Large intestine (tissue), 3 donors: ENCODE measurements around the gene DHPS. TPM values are rescaled to one million over a fixed set of nuclear protein-coding genes. Genes with fewer than 3 reads are reported as not detected.
"Not testable (repeated sequence)": the region's sequence is repeated elsewhere in the genome, so short reads cannot be mapped to it uniquely, and the experiment has no call there.

Source experiments
- DNase-seq, 2 donors: peaks; one replicate each; pipeline versions ENCODE4 v3.0.0 to v3.0.0-alpha.2; 2013
- H3K27ac ChIP-seq: one replicate; pipeline ENCODE4 v1.5.1; 2013; ENCODE audit warnings: low read length
- H3K27me3 ChIP-seq: 2 replicates; pipeline ENCODE4 v1.6.1; 2013; ENCODE audit warnings: low read length; ENCODE audit not compliant: control insufficient read depth, insufficient read depth
- H3K36me3 ChIP-seq: 2 replicates; pipeline ENCODE4 v1.6.1; 2013; ENCODE audit warnings: low read length; ENCODE audit not compliant: control insufficient read depth, insufficient read depth
- H3K4me1 ChIP-seq: one replicate; pipeline ENCODE4 v1.6.1; 2013; ENCODE audit warnings: low read length; ENCODE audit not compliant: control insufficient read depth, insufficient read depth
- H3K4me3 ChIP-seq: one replicate; pipeline ENCODE4 v1.5.1; 2013; ENCODE audit warnings: low read length
- H3K9me3 ChIP-seq: one replicate; pipeline ENCODE4 v1.6.1; 2013; ENCODE audit warnings: mild to moderate bottlenecking, low read depth, low read length, moderate library complexity; ENCODE audit not compliant: control insufficient read depth
- WGBS: methylation state at CpG from one replicate; pipeline ENCODE4 v1.1.5; 2013; ENCODE audit warnings: low lambda C conversion rate; ENCODE audit not compliant: insufficient coverage; 5-methylcytosine and 5-hydroxymethylcytosine counted together
- polyA plus RNA-seq: library from polyadenylated mRNA; unstranded; fragments of 120-200 nt; gene quantifications from one replicate; pipeline ENCODE4 v1.2.1, GENCODE V29; 2013

Gene DHPS
- polyA plus RNA-seq, 1 donor: 97.7 TPM

DNA sequence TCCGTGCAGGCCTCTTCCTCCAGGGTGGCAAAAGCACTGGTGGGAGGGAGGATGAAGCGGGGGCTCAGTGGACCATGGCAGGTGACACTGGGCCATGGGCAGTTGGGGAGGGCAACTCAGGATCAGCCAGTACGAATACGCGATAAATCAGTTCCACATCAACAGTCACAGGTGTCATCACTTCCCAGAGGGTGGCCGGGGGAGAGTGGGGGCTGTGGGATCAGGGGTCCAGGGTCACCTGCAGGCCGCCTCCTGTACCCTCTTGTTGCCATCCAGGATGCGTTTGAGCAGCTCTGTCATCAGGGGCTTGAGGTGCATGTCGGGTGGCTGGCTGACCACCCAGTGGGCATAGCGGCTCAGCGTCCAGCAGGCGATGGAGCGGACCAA lies 24.6 kb upstream of the DHPS start:
- WGBS: no CpG with 5 or more reads among the region's 13 CpGs
- H3K36me3 ChIP-seq: peaks cover 89% of the 10 kb centered on the region
- no peak for DNase-seq
- no peak overlapping the region for H3K4me3 ChIP-seq
- H3K27me3 ChIP-seq: no peaks in the 10 kb centered on the region
- H3K27ac ChIP-seq: no peak overlapping the region
- no peaks in the 10 kb centered on the region for H3K4me1 ChIP-seq
- H3K9me3 ChIP-seq: no peaks in the 10 kb centered on the region

DNA sequence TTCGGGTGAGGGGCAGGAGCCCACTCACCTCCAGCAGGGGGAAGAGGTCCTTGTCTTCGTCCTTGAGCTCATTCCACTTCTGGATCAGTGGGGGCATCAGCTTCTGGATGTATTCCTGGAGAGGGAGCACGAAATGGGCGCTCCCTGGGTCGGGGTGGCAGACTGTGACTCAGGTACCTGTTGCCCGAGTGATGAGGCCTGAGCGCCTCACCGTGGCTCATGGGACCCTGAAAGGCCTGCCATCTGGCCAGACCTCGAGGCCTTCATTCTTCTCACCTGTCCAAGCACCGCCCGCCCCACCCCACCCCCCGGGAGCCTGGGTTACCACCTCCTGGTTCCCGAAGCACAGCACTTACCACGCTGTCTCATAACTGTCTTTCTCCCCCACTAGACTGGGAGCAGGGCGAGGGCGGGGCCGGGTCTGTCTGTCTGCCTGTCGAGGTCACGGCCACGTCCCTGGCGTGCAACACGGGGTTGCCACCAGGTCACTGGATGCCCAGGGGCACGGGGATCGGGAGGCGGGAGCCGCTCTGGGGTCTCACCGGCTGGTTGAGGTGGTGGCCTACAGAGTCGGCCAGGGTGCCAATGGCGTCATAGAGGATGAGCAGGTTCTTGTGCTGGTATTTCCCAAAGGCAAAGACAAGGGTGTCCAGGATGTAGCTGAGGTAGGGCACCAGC lies 24.1 kb upstream of the DHPS start:
- WGBS: no CpG with 5 or more reads among the region's 29 CpGs
- no peaks in the 10 kb centered on the region for H3K4me1 ChIP-seq
- peaks cover 90% of the 10 kb centered on the region for H3K36me3 ChIP-seq
- H3K9me3 ChIP-seq: no peaks in the 10 kb centered on the region
- DNase-seq: no peak
- no peaks in the 10 kb centered on the region for H3K27me3 ChIP-seq
- H3K4me3 ChIP-seq: no peak overlapping the region
- H3K27ac ChIP-seq: no peak overlapping the region

DNA sequence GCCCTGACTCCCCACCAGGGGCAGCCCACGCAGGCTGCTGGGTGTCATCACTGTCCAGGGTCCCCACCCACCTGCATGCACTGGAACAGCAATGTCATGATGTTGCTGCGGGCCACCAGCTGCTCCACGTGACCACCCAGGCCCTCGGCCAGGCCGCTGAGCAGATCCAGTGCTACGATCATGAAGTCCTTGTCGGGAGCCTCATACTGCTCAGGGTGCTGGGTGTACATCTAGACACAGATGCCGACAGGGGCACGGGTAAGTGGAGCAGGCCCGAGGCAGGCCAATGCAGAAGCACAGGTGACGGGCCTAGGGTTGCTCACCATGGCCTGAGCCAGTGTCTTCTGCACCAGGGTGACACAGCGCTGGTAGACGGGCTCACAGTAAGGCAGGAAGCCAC lies 23.5 kb upstream of the DHPS start:
- Histone ChIP-seq H3K9me3 (no peaks in the 10 kb centered on the region), H3K4me1 (no peaks in the 10 kb centered on the region), H3K27ac (no peak overlapping the region), H3K4me3 (no peak overlapping the region), H3K36me3 (peaks cover 88% of the 10 kb centered on the region), H3K27me3 (no peaks in the 10 kb centered on the region)
- no peak for DNase-seq
- no CpG with 5 or more reads among the region's 13 CpGs for WGBS

DNA sequence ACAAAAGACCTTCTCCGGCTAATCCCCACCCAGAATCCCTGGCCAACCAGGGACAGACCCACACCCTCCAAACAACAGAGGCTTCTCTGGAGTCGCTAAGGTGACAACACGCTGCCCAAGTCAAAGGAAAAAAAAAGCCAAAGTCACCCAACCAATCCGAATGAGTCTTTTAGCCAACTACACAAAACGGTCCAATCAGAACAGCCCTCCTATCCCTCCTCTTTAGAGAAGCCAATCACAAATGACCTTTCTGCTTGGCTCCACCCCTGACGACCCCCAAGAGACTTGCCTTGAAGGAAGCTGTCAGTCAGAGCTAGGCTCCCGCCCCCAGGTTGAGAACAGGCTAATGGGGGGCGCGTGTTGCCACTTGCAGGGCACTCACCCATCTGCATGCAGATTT lies 21.4 kb upstream of the DHPS start:
- no CpG with 5 or more reads among the region's 9 CpGs for WGBS
- no peak for DNase-seq
- Histone ChIP-seq H3K36me3 (peaks cover 85% of the 10 kb centered on the region), H3K9me3 (no peaks in the 10 kb centered on the region), H3K27ac (no peak overlapping the region), H3K27me3 (no peaks in the 10 kb centered on the region), H3K4me1 (no peaks in the 10 kb centered on the region), H3K4me3 (no peak overlapping the region)

DNA sequence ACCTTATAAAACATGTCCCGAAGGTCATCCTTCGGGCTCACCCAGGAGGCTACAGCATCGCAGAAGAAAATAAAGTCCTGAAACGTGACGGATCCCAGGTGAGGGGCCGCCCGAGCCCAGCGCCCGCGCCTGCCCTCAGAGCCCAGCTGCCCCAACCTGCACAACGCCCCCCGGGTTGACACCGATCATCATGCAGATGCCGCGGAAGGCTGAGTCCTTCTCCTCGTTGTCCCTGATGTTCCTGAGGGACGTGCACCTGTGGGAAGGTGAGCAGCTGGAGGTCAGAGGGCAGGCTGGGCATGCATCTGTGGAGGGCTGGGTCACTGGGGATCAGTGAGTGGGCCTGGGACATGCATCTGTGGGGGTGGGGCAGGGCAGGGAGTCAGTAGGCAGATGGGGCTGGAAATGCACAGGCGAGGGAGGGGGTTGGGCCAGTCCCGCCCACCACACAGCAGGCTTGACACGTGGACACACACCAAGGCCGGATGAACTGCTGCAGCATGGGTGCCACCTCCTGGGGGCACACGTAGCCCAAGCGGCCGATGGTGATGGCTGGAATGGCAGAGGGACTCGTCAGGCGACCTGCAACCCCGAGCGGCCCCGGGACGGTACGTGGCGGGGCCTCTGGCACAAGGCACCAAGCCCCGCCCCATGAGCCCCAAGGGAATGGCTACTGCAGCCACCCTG lies 20.1 kb upstream of the DHPS start:
- WGBS: no CpG with 5 or more reads among the region's 33 CpGs
- H3K4me3 ChIP-seq: no peak overlapping the region
- DNase-seq: no peak
- H3K36me3 ChIP-seq: peaks cover 75% of the 10 kb centered on the region
- peaks cover 5% of the 10 kb centered on the region for H3K4me1 ChIP-seq
- no peaks in the 10 kb centered on the region for H3K27me3 ChIP-seq
- H3K27ac ChIP-seq: no peak overlapping the region
- H3K9me3 ChIP-seq: no peaks in the 10 kb centered on the region

DNA sequence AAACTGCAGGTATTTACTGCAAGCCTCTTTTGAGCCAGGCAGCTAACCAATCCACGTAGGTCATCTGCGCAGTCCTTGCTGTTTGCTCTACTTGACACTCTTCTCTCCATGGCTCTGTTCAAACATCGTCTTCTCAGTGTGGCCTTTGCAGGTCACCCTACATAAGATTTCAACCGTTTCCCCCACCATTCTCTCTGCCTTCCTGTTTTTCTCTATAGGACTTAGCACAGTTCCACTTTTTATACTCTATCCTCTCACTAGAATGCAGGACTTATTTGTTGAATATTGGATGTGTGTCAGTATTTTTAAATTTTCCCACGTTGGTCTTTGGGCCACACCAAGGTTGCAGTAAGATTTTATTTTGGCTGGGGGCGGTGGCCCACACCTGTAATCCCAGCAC lies 16.5 kb upstream of the DHPS start:
- H3K27me3 ChIP-seq: no peaks in the 10 kb centered on the region
- no peak overlapping the region for H3K4me3 ChIP-seq
- peaks cover 41% of the 10 kb centered on the region for H3K36me3 ChIP-seq
- DNase-seq: no peak
- 100% methylated on average over 1 of the region's 6 CpGs for WGBS
- H3K27ac ChIP-seq: no peak overlapping the region
- H3K9me3 ChIP-seq: no peaks in the 10 kb centered on the region
- H3K4me1 ChIP-seq: peaks cover 12% of the 10 kb centered on the region

DNA sequence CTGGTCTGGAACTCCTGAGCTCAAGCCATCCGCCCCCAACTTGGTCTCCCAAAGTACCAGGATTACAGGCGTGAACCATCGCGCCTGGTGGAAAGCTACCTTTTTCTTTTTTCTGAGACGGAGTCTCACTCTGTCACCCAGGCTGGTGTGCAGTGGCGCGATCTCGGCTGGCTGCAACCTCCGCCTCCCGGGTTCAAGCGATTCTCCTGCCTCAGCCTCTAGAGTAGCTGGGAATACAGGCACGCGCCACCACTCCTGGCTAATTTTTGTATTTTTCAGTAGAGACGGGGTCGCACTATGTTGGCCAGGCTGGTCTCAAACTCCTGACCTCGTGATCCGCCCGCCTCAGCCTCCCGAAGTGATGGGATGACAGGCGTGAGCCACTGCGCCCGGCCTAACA lies 15.7 kb upstream of the DHPS start:
- not testable (repeated sequence) for H3K4me3 ChIP-seq, H3K27me3 ChIP-seq, H3K9me3 ChIP-seq, DNase-seq, H3K27ac ChIP-seq
- Histone ChIP-seq H3K4me1 (peaks cover 12% of the 10 kb centered on the region), H3K36me3 (peaks cover 34% of the 10 kb centered on the region)
- WGBS: no CpG with 5 or more reads among the region's 22 CpGs

DNA sequence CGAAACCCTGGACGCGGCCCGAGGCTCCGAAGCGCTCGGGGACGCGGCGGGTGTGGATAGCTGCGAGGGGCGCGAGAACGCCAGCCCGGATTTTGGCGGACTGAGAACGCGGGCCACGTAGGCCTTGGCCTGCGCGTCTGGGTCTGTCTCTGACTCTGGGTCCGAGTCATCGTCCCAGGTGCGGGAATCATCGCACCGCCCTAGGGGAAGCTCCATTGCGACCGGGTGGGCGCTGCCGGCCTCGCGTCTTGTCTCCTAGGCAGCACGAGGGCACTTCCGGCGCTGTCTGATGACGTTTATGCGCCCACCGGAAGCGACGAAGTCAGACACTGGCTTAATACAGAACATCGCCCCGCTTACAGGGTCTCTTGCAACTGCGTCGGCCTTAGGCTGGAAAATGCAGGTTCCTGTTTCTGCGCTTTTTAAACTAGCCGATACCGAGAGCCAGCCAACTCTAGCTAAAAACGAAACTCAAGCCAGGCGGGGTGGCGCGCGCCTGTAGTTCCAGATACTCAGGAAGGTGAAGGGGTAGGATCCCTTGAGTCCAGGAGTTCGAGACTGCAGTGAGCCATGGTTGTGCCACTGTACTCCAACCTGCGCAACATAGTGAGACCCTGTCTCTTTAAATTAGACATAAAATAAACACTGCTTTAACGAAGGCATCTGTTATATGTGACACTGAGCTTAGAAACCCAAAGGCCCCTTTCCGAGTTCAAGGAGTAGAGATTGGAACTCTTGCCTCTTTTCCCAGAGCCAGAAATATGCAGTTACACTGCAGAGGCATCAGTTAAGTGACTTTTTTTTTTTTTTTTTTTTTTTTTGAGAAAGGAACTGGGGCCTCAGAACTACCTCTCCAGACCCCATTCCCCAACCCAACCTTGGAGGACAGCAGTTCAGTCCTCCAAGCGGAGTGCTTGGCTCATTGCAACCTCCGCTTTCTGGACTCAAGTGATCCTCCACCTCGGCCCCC lies 15.0 kb upstream of the DHPS start, which contains the start of gene FBXW9:
TSS of gene FBXW9 (minus strand) at position 266 of the 970 bp plus-strand sequence. CDS start at position 216, 50 bp downstream.
- peaks cover 27% of the 10 kb centered on the region for H3K36me3 ChIP-seq
- peaks cover 12% of the 10 kb centered on the region for H3K4me1 ChIP-seq
- DNase-seq: peak; percentile 90 to 92
- peak within 1 kb of the TSS; percentile 98 for H3K4me3 ChIP-seq
- no peaks in the 10 kb centered on the region for H3K9me3 ChIP-seq
- no peaks in the 10 kb centered on the region for H3K27me3 ChIP-seq
- peak within 1 kb of the TSS; percentile 93 for H3K27ac ChIP-seq
- WGBS: no CpG with 5 or more reads among the region's 59 CpGs

DNA sequence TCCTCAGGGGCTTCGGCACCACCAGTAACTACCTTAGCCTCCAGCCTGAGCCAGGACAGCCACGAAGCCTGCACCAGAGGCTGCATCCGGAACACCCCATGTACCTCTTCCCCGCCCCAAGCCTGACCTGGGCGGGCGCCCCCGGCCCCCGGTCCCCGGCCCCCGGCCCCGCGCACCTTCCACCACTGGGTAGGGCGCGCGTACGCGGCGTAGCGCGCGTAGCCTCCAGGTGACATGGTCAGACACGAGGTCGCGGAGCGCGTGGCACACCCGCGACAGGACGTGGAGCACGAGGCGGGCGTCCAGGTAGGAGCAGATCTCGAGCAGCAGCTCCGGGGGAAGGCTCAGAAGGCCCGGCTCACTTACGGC lies 14.3 kb upstream of the DHPS start:
- DNase-seq: no peak
- H3K36me3 ChIP-seq: peaks cover 21% of the 10 kb centered on the region
- H3K27ac ChIP-seq: no peak overlapping the region
- H3K9me3 ChIP-seq: no peaks in the 10 kb centered on the region
- peak overlapping the region; percentile 98 for H3K4me3 ChIP-seq
- H3K4me1 ChIP-seq: peaks cover 12% of the 10 kb centered on the region
- H3K27me3 ChIP-seq: no peaks in the 10 kb centered on the region
- WGBS: no CpG with 5 or more reads among the region's 36 CpGs

DNA sequence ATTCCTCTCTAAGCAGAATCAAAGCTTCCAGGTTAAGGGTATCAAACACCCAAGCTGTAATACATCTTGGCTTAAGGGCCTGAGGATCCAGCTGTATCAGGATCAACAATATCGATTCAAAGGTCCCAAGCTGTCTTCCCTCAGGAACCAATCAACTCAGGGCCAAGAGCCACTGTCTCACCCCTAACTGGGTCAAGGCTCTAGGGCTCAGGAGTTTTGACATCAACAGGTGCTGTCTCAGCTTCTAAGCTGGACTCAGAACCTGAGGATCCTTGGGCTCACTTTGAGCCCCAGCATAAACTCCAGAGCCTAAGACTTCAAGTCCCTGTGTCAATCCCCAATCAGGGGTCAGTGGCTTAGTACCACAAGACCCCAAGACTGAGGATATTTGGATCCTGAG lies 13.8 kb upstream of the DHPS start:
- Histone ChIP-seq H3K27ac (no peak overlapping the region), H3K36me3 (peaks cover 16% of the 10 kb centered on the region), H3K27me3 (no peaks in the 10 kb centered on the region), H3K9me3 (no peaks in the 10 kb centered on the region), H3K4me1 (peaks cover 12% of the 10 kb centered on the region), H3K4me3 (peak overlapping the region; percentile 98)
- DNase-seq: no peak
- whole genome bisulfite sequencing: no CpG with 5 or more reads among the region's 1 CpG
